ENCODE measurements around the gene MYMK.

Gene MYMK

GRCh38 chr9:133477992-133478850 lies 46.5 kb downstream of the MYMK start:
- DNase-seq: no peak

- DNase-seq: no peak
Measured at GRCh38 chr9:133477461-133477860, 47.3 kb downstream of the MYMK start.

GRCh38 chr9:133476941-133477340 lies 47.8 kb downstream of the MYMK start:
- DNase-seq: no peak

GRCh38 chr9:133476036-133476931 lies 48.5 kb downstream of the MYMK start:
- no peak for DNase-seq

GRCh38 chr9:133475292-133476012 lies 49.3 kb downstream of the MYMK start:
- no peak for DNase-seq

- no peak for DNase-seq
Measured at GRCh38 chr9:133474853-133475252, 49.9 kb downstream of the MYMK start.

- no peak for DNase-seq
Measured at GRCh38 chr9:133474215-133474614, 50.5 kb downstream of the MYMK start.

GRCh38 chr9:133473743-133474142 lies 51.0 kb downstream of the MYMK start:
- DNase-seq: no peak

GRCh38 chr9:133472753-133473378 lies 51.9 kb downstream of the MYMK start:
- DNase-seq: no peak

GRCh38 chr9:133472277-133472645 lies 52.5 kb downstream of the MYMK start:
- DNase-seq: no peak

- no peak for DNase-seq
Measured at GRCh38 chr9:133471551-133472276, 53.0 kb downstream of the MYMK start.

- no peak for DNase-seq
Measured at GRCh38 chr9:133470988-133471387, 53.8 kb downstream of the MYMK start.

- DNase-seq: no peak
Measured at GRCh38 chr9:133470427-133470924, 54.3 kb downstream of the MYMK start.

- no peak for DNase-seq
Measured at GRCh38 chr9:133468777-133469421, 55.9 kb downstream of the MYMK start.

GRCh38 chr9:133468374-133468773 lies 56.4 kb downstream of the MYMK start:
- no peak for DNase-seq

- no peak for DNase-seq
Measured at GRCh38 chr9:133467101-133467500, 57.7 kb downstream of the MYMK start.

- no peak for DNase-seq
Measured at GRCh38 chr9:133465984-133466383, 58.8 kb downstream of the MYMK start.

- DNase-seq: no peak
Measured at GRCh38 chr9:133464638-133465037, 60.1 kb downstream of the MYMK start.
